HCT116 (cell line): ENCODE results near the gene GABRE.

Source experiments
- CBX3 ChIP-seq: IDR thresholded peaks from 2 replicates; pipeline ENCODE4 v1.6.1; 2012; ENCODE audit warnings: low read depth
- CTCF ChIP-seq, 3 experiments: fragments of 200-600 bp in 1 of 3; sonication (generic) in 1 of 3; IDR thresholded peaks in 2 of 3; conservative IDR thresholded peaks in 1 of 3; 2 replicates each; pipeline ENCODE4 v1.5.1; 2012 to 2017; ENCODE audit warnings: low read depth in 2 of 3, low read length in 2 of 3, antibody characterized with exemption in 1 of 3, borderline replicate concordance in 1 of 3, control low read depth in 1 of 3, mild to moderate bottlenecking in 1 of 3, mixed read lengths in 1 of 3, mixed run types in 1 of 3, moderate library complexity in 1 of 3; ENCODE audit not compliant: insufficient read depth in 1 of 3
- MAX ChIP-seq: IDR thresholded peaks from 2 replicates; pipeline ENCODE4 v1.6.1; 2012
- POLR2A ChIP-seq: IDR thresholded peaks from 2 replicates; pipeline ENCODE4 v1.7.0; 2011; ENCODE audit warnings: borderline replicate concordance; ENCODE audit not compliant: insufficient read depth, insufficient read length; ENCODE audit errors: extremely low read depth

GRCh38 chrX:151970661-151971060 lies 3.8 kb downstream of the GABRE start:
- TF ChIP-seq POLR2A (no peak), MAX (no peak), CBX3 (no peak), CTCF (IDR thresholded peaks at IDR 0.05 in 2 of 3, conservative IDR thresholded peaks at IDR 0.05 in 1 of 3; ENCODE audit: borderline replicate concordance in 1 of 3, insufficient read depth in 1 of 3, low read depth in 2 of 3, low read length in 2 of 3) (no peak)
